Liver (tissue), 3 donors: ENCODE measurements around the gene PVALEF.

ENCODE experiments used
- RAD21 ChIP-seq, 2 donors: IDR thresholded peaks; 2 replicates each; pipeline ENCODE4 v1.6.1; 2016; ENCODE audit warnings: antibody characterized with exemption in 2 of 2, mild to moderate bottlenecking in 2 of 2
- TF ChIP-seq, protein P1 (sequence below): fragments of 150-350 bp; IDR thresholded peaks from 2 replicates; pipeline ENCODE4 v1.5.1; 2017; ENCODE audit warnings: improper control_type of control experiment, low read depth, low read length; ENCODE audit not compliant: missing input control
- donor health status: healthy.
- donor health status: healthy.

GRCh38 chr17:81120695-81121621 is 44.3 kb upstream of the PVALEF start:
- TF ChIP-seq, protein P1, sequence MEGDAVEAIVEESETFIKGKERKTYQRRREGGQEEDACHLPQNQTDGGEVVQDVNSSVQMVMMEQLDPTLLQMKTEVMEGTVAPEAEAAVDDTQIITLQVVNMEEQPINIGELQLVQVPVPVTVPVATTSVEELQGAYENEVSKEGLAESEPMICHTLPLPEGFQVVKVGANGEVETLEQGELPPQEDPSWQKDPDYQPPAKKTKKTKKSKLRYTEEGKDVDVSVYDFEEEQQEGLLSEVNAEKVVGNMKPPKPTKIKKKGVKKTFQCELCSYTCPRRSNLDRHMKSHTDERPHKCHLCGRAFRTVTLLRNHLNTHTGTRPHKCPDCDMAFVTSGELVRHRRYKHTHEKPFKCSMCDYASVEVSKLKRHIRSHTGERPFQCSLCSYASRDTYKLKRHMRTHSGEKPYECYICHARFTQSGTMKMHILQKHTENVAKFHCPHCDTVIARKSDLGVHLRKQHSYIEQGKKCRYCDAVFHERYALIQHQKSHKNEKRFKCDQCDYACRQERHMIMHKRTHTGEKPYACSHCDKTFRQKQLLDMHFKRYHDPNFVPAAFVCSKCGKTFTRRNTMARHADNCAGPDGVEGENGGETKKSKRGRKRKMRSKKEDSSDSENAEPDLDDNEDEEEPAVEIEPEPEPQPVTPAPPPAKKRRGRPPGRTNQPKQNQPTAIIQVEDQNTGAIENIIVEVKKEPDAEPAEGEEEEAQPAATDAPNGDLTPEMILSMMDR, result no peak
- TF ChIP-seq RAD21 (IDR thresholded peaks at IDR 0.05), result no peak
